Prostate gland (tissue), 2 donors: Measurements from ENCODE around the gene LRRC43. TPM values are rescaled to one million over a fixed set of nuclear protein-coding genes. Genes with fewer than 3 reads are reported as not detected.

Experiments
- DNase-seq: peaks from one replicate; pipeline ENCODE4 v3.0.0-alpha.2; 2019; ENCODE audit warnings: low spot score
- H3K27ac ChIP-seq, 2 donors: fragments of 200-600 bp; sonication (generic); 2 replicates each; pipeline ENCODE4 v1.5.1; 2017 to 2019
- H3K27me3 ChIP-seq: fragments of 200-600 bp; sonication (generic); replicated peaks from 2 replicates; pipeline ENCODE4 v1.5.1; 2019; ENCODE audit not compliant: insufficient read depth
- H3K36me3 ChIP-seq, 2 donors: fragments of 200-600 bp; sonication (generic); 1 replicate in 1 of 2; 2 replicates in 1 of 2; pipeline versions ENCODE4 v1.5.1 to v1.8.1; 2017 to 2019
- H3K4me1 ChIP-seq: fragments of 200-600 bp; sonication (generic); replicated peaks from 2 replicates; pipeline ENCODE4 v1.5.1; 2019
- H3K4me3 ChIP-seq, 2 donors: fragments of 200-600 bp; sonication (generic); 2 replicates each; pipeline ENCODE4 v1.5.1; 2017 to 2019
- H3K9me3 ChIP-seq: fragments of 200-600 bp; sonication (generic); 2 replicates; pipeline ENCODE4 v1.5.1; 2017
- POLR2A ChIP-seq: fragments of 450-650 bp; IDR thresholded peaks from one replicate; pipeline ENCODE4 v1.6.1; 2016; ENCODE audit warnings: antibody characterized with exemption, mild to moderate bottlenecking
- POLR2AphosphoS5 ChIP-seq: sonication (generic); formaldehyde crosslinking; IDR thresholded peaks from one replicate; pipeline ENCODE4 v1.6.1; 2017; ENCODE audit warnings: antibody characterized with exemption
- WGBS: methylation state at CpG from one replicate; pipeline ENCODE4 v1.1.5; 2018; 5-methylcytosine and 5-hydroxymethylcytosine counted together
- intact Hi-C: fragments of 100-400 bp; cut with DNase I; formaldehyde crosslinking; loops from one replicate; pipeline ENCODE4 v1.14.2; 2022
- total RNA-seq, 2 donors: library from RNA; depleted of rRNA; stranded (reverse); fragments of >200 nt; gene quantifications; one replicate each; pipeline ENCODE4 v1.1.0, GENCODE V29; 2016
- TF ChIP-seq, protein P1 (sequence below), 4 experiments: fragments of 200-600 bp in 2 of 4; fragments of 450-650 bp in 2 of 4; sonication (generic) in 2 of 4; IDR thresholded peaks; 1 replicate in 3 of 4; 2 replicates in 1 of 4; pipeline ENCODE4 v1.5.1; 2016 to 2019; ENCODE audit warnings: antibody characterized with exemption in 4 of 4, mild to moderate bottlenecking in 2 of 4, moderate library complexity in 2 of 4

Gene LRRC43
- total RNA-seq, 2 donors from 2014 or later = 1.2 to 5.7 TPM

DNA sequence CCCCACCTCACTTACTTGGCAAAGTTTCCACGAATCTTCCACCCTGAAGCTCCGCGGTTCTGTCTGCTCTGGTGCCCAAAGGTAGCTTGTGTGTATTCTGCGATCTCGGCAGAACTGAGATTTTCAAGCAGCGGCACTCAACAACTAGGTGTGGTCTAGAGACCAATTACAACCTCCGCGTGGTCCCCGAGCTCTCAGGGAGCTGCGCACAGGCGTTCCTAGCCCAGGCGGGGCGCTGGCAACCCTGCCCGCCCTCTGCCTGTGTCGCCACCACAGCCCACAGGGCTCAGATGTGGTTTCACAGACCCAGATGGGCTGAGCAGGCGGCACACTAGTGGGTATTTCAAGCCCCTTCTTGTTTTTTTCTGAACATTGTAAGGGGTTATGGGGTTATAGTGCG lies 44.4 kb downstream of the LRRC43 start:
- H3K27ac ChIP-seq = no peak overlapping the region
- no peak for DNase-seq
- H3K27me3 ChIP-seq = no peaks in the 10 kb centered on the region
- no peak overlapping the region for H3K4me3 ChIP-seq
- H3K36me3 ChIP-seq = peaks cover 6 to 9% of the 10 kb centered on the region in 2 donors
- no peaks in the 10 kb centered on the region for H3K9me3 ChIP-seq
- TF ChIP-seq, protein P1, sequence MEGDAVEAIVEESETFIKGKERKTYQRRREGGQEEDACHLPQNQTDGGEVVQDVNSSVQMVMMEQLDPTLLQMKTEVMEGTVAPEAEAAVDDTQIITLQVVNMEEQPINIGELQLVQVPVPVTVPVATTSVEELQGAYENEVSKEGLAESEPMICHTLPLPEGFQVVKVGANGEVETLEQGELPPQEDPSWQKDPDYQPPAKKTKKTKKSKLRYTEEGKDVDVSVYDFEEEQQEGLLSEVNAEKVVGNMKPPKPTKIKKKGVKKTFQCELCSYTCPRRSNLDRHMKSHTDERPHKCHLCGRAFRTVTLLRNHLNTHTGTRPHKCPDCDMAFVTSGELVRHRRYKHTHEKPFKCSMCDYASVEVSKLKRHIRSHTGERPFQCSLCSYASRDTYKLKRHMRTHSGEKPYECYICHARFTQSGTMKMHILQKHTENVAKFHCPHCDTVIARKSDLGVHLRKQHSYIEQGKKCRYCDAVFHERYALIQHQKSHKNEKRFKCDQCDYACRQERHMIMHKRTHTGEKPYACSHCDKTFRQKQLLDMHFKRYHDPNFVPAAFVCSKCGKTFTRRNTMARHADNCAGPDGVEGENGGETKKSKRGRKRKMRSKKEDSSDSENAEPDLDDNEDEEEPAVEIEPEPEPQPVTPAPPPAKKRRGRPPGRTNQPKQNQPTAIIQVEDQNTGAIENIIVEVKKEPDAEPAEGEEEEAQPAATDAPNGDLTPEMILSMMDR (IDR thresholded peaks at IDR 0.05) = no peak
- no peak for TF ChIP-seq POLR2A
- TF ChIP-seq POLR2AphosphoS5 = no peak
- intact Hi-C loops = loop anchor here (5.0 kb wide), 1 partner anchor 40 kb away; the partner anchor contains the start of gene VPS33A
- H3K4me1 ChIP-seq = peaks cover 12% of the 10 kb centered on the region
- WGBS = 90% methylated on average over 17 of the region's 17 CpGs

DNA sequence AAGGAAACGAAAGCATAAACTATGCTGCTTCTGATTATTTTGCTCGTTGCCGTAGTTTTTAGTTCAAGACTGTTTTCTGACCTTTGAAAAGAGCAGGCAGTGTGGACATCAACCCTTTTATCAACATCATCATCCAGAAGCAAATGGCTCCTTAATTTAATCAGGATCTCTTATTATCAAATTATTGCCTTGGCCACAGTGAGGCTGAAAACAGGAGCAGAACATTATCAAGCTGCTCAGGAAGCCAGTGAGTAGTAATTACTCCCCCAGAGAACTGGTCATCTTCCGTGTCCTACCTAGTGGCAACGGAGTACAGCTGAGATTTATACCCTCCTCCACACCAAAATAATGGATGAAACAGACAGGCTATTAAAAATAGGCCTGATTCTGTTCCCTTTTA lies 45.2 kb downstream of the LRRC43 start:
- Histone ChIP-seq H3K27ac (no peak overlapping the region), H3K4me3 (no peak overlapping the region), H3K27me3 (no peaks in the 10 kb centered on the region), H3K9me3 (no peaks in the 10 kb centered on the region), H3K4me1 (peaks cover 12% of the 10 kb centered on the region), H3K36me3 (peaks cover 9% of the 10 kb centered on the region in 2 donors)
- intact Hi-C loops = loop anchor here (5.0 kb wide), 1 partner anchor 39 kb away; the partner anchor contains the start of gene VPS33A
- WGBS = 88% methylated on average over 5 of the region's 5 CpGs
- DNase-seq = no peak
- TF ChIP-seq, protein P1 (IDR thresholded peaks at IDR 0.05) = no peak
- TF ChIP-seq POLR2A = no peak
- no peak for TF ChIP-seq POLR2AphosphoS5

DNA sequence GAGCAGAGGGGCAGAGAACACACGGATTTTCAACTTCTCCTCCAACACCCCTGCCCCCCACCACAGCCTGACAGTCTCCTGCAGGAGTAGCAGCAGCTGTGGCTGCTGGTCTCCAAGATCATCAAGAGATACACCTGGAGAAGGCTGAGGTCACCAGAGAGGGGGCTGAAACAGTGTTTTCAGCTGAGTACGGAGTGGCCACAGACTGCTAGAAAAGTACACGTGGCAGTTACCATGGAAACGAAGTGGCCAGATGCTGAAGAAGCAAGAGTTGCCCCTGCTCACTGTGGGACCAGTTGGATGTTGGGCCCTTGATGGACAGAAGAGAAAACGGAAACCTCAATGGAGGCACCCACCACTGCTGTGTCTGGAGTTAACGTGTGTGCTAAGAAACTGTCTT lies 47.9 kb downstream of the LRRC43 start:
- no peak overlapping the region for H3K27ac ChIP-seq
- peaks cover 9% of the 10 kb centered on the region in 2 donors for H3K36me3 ChIP-seq
- no peak for DNase-seq
- no peak overlapping the region for H3K4me3 ChIP-seq
- no peaks in the 10 kb centered on the region for H3K9me3 ChIP-seq
- H3K4me1 ChIP-seq = peaks cover 5% of the 10 kb centered on the region
- no peaks in the 10 kb centered on the region for H3K27me3 ChIP-seq
- 75% methylated on average over 6 of the region's 6 CpGs for WGBS
- no peak for TF ChIP-seq POLR2A
- TF ChIP-seq, protein P1 (IDR thresholded peaks at IDR 0.05) = no peak
- no peak for TF ChIP-seq POLR2AphosphoS5
- intact Hi-C loops = no loop called here

DNA sequence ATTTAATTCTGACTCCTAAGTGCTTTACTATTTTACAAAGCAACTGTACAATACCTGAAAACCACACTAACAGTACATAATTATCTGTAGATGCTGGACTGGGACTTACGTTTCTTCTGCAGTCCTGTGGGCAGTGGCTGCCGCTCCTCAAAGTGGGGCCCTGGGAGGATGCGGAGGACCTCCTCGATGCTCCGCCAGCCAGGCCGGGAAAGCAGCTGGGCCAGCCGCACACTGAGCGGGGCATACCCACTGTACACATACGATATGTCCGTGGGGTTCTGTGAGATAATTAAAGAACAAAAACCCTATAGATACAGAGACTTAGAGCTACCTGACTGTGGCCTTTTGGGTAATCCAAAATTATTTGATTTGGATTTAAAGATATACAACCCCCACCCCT lies 49.8 kb downstream of the LRRC43 start:
- Histone ChIP-seq H3K36me3 (peaks cover 9% of the 10 kb centered on the region in 2 donors), H3K27me3 (no peaks in the 10 kb centered on the region), H3K27ac (no peak overlapping the region), H3K4me3 (no peak overlapping the region), H3K9me3 (no peaks in the 10 kb centered on the region), H3K4me1 (no peaks in the 10 kb centered on the region)
- WGBS = 97% methylated on average over 10 of the region's 10 CpGs
- intact Hi-C loops = no loop called here
- no peak for DNase-seq
- TF ChIP-seq, protein P1 (IDR thresholded peaks at IDR 0.05) = no peak
- TF ChIP-seq POLR2A (no peak), POLR2AphosphoS5 (no peak)

DNA sequence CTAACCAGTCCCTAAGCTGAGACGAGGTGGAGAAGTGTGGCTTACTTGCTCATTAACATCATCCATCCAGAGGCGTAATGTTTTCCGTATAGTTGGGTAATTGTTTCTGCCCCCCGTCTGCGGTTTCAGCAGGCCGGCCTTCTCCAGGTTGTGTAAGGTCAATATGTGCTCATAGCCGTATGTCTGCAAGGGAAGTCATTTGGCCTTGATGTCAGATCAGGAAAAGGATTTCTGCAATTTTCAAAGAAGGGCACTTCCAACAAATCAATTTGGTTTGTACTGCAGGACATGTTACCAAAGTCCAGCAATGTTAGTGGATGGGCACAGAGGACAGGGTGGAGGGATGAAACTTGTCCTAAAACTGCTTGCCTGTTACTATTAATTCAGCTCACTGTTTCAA lies 52.8 kb downstream of the LRRC43 start:
- no peak for DNase-seq
- no peaks in the 10 kb centered on the region for H3K27me3 ChIP-seq
- H3K4me3 ChIP-seq = no peak overlapping the region
- TF ChIP-seq POLR2A (no peak), POLR2AphosphoS5 (no peak)
- TF ChIP-seq, protein P1 (IDR thresholded peaks at IDR 0.05) = no peak
- no peaks in the 10 kb centered on the region for H3K4me1 ChIP-seq
- peaks cover 6 to 8% of the 10 kb centered on the region in 2 donors for H3K36me3 ChIP-seq
- intact Hi-C loops = no loop called here
- no peak overlapping the region for H3K27ac ChIP-seq
- H3K9me3 ChIP-seq = no peaks in the 10 kb centered on the region
- WGBS = 87% methylated on average over 7 of the region's 7 CpGs
